A549 (cell line): ENCODE measurements around the gene CORO2A. TPM values are rescaled to one million over a fixed set of nuclear protein-coding genes. Genes with fewer than 3 reads are reported as not detected.

Source experiments
- ATAC-seq, 2 experiments: fragments of 200-7000 bp in 1 of 2; fragments of >200 bp in 1 of 2; cut with Nextera tagmentation in 1 of 2; cut with Tn5 transposase in 1 of 2; 3 replicates each; pipeline versions ENCODE4 v1.8.0 to v1.9.1; 2018 to 2020; ENCODE audit warnings: mild to moderate bottlenecking in 1 of 2, moderate library complexity in 1 of 2
- CTCF ChIA-PET: fragments of 300-600 bp; sonication (Branson Sonifier 250); formaldehyde crosslinking; extraction: SDS; loops from one replicate; lab custom pipeline; 2021; ENCODE audit warnings: antibody characterized with exemption, inconsistent platforms; lab: Yijun Ruan, JAX
- POLR2A ChIA-PET: fragments of 350-600 bp; formaldehyde crosslinking; extraction: SDS; loops from one replicate; lab custom pipeline; 2021; ENCODE audit warnings: antibody characterized with exemption, inconsistent platforms; lab: Yijun Ruan, JAX
- DNase-seq, 2 experiments: peaks; one replicate each; pipeline versions ENCODE4 v3.0.0 to v3.0.0-alpha.2; 2011 to 2016; ENCODE audit warnings: low read depth in 1 of 2, low spot score in 1 of 2
- FAIRE-seq: peaks from 2 replicates; lab custom pipeline; 2011; peaks lifted over from hg19 to GRCh38; lab: Jason Lieb, UNC
- H3K27ac ChIP-seq, 2 experiments: fragments of >200 bp; sonication (Bioruptor Twin); formaldehyde crosslinking; 3 replicates each; pipeline ENCODE4 v1.5.1; 2016 to 2017
- H3K4me1 ChIP-seq: fragments of >200 bp; sonication (Bioruptor Twin); formaldehyde crosslinking; 3 replicates; pipeline ENCODE4 v1.6.1; 2016
- H3K4me2 ChIP-seq: fragments of >200 bp; sonication (Bioruptor Twin); formaldehyde crosslinking; 3 replicates; pipeline ENCODE4 v1.6.1; 2016
- H3K4me3 ChIP-seq: fragments of >200 bp; sonication (Bioruptor Twin); formaldehyde crosslinking; 3 replicates; pipeline ENCODE4 v1.5.1; 2016
- H3K9me3 ChIP-seq: fragments of >200 bp; sonication (Bioruptor Twin); formaldehyde crosslinking; 3 replicates; pipeline ENCODE4 v1.6.1; 2016
- CEBPB ChIP-seq, 2 experiments: fragments of >200 bp in 1 of 2; sonication (Bioruptor Twin) in 1 of 2; formaldehyde crosslinking in 1 of 2; IDR thresholded peaks; 2 replicates each; pipeline ENCODE4 v1.6.1; 2012 to 2016
- CHD2 ChIP-seq: fragments of 150-350 bp; IDR thresholded peaks from 2 replicates; pipeline ENCODE4 v1.6.1; 2014; ENCODE audit warnings: low read length; ENCODE audit not compliant: partially characterized antibody
- CHD4 ChIP-seq: fragments of 200-600 bp; sonication (generic); IDR thresholded peaks from 2 replicates; pipeline ENCODE4 v1.6.1; 2016; ENCODE audit warnings: antibody characterized with exemption, mild to moderate bottlenecking, borderline replicate concordance
- EHMT2 ChIP-seq: fragments of 200-600 bp; sonication (generic); IDR thresholded peaks from 2 replicates; pipeline ENCODE4 v1.6.1; 2016; ENCODE audit warnings: antibody characterized with exemption, low read depth, mild to moderate bottlenecking, moderate library complexity
- EP300 ChIP-seq, 2 experiments: fragments of >200 bp; sonication (Bioruptor Twin); formaldehyde crosslinking; IDR thresholded peaks; 2 replicates in 1 of 2; 3 replicates in 1 of 2; pipeline ENCODE4 v1.6.1; 2016 to 2017
- ESRRA ChIP-seq: fragments of 150-350 bp; IDR thresholded peaks from 2 replicates; pipeline ENCODE4 v1.6.1; 2014; ENCODE audit warnings: mild to moderate bottlenecking, low read length, borderline replicate concordance
- FOXS1 ChIP-seq: fragments of 250-450 bp; sonication (Bioruptor Pico); IDR thresholded peaks from 2 replicates; pipeline ENCODE4 v1.5.0; 2020; ENCODE audit warnings: mild to moderate bottlenecking, moderate library complexity
- HOXA7 ChIP-seq: fragments of 250-450 bp; sonication (Bioruptor Pico); IDR thresholded peaks from 2 replicates; pipeline ENCODE4 v1.5.0; 2020; ENCODE audit warnings: mild to moderate bottlenecking, moderate library complexity
- HOXB13 ChIP-seq: fragments of 250-450 bp; sonication (Bioruptor Pico); IDR thresholded peaks from 2 replicates; pipeline ENCODE4 v1.5.0; 2020; ENCODE audit warnings: low read depth, mild to moderate bottlenecking, moderate library complexity
- HOXB5 ChIP-seq: fragments of 250-450 bp; sonication (Bioruptor Pico); IDR thresholded peaks from 2 replicates; pipeline ENCODE4 v1.5.0; 2020; ENCODE audit warnings: mild to moderate bottlenecking, moderate library complexity
- JUN ChIP-seq, 2 experiments: fragments of >200 bp; sonication (Bioruptor Twin); formaldehyde crosslinking; IDR thresholded peaks; 2 replicates in 1 of 2; 3 replicates in 1 of 2; pipeline ENCODE4 v1.6.1; 2016 to 2017
- JUNB ChIP-seq: fragments of >200 bp; sonication (Bioruptor Twin); formaldehyde crosslinking; IDR thresholded peaks from 2 replicates; pipeline ENCODE4 v1.6.1; 2016
- KDM1A ChIP-seq: fragments of 200-600 bp; sonication (generic); IDR thresholded peaks from 2 replicates; pipeline ENCODE4 v1.6.1; 2016; ENCODE audit warnings: low read depth, mild to moderate bottlenecking
- KDM5A ChIP-seq: fragments of 200-600 bp; sonication (generic); IDR thresholded peaks from 2 replicates; pipeline ENCODE4 v1.6.1; 2016; ENCODE audit warnings: antibody characterized with exemption, mild to moderate bottlenecking
- MAZ ChIP-seq: fragments of 150-350 bp; IDR thresholded peaks from 2 replicates; pipeline ENCODE4 v1.6.1; 2014; ENCODE audit warnings: antibody characterized with exemption, low read depth, low read length, borderline replicate concordance
- NPAS2 ChIP-seq: fragments of 250-450 bp; sonication (Bioruptor Pico); IDR thresholded peaks from 2 replicates; pipeline ENCODE4 v1.8.0; 2022; ENCODE audit warnings: mild to moderate bottlenecking, moderate library complexity, borderline replicate concordance
- POLR2AphosphoS2 ChIP-seq: conservative IDR thresholded peaks from 2 replicates; pipeline ENCODE4 v1.6.1; 2012; ENCODE audit warnings: low read length, improper control_type of control experiment, inconsistent platforms
- RARB ChIP-seq: fragments of 250-450 bp; sonication (Bioruptor Pico); IDR thresholded peaks from 2 replicates; pipeline ENCODE4 v1.8.0; 2021; ENCODE audit warnings: mild to moderate bottlenecking, moderate library complexity
- TP53 ChIP-seq: fragments of 250-450 bp; sonication (Bioruptor Pico); IDR thresholded peaks from 2 replicates; pipeline ENCODE4 v1.5.0; 2021; ENCODE audit warnings: mild to moderate bottlenecking, moderate library complexity
- ZNF302 ChIP-seq: fragments of 250-450 bp; sonication (Bioruptor Pico); IDR thresholded peaks from 2 replicates; pipeline ENCODE4 v1.9.0; 2021; ENCODE audit warnings: inconsistent platforms, mild to moderate bottlenecking, moderate library complexity
- ZSCAN20 ChIP-seq: fragments of 250-450 bp; sonication (Bioruptor Pico); IDR thresholded peaks from 2 replicates; pipeline ENCODE4 v1.8.0; 2022; ENCODE audit warnings: mild to moderate bottlenecking, moderate library complexity
- WGBS: methylation state at CpG from one replicate; pipeline ENCODE4 v1.1.6; 2017; ENCODE audit errors: missing lambda C conversion rate; 5-methylcytosine and 5-hydroxymethylcytosine counted together
- polyA plus RNA-seq, 4 experiments: library from polyadenylated mRNA; depleted of rRNA in 3 of 4; stranded (reverse); fragments of >200 nt; fragmentation: RNase III in 1 of 4; extraction: RNeasy Plus Mini Kit Qiagen cat#74134 plus additional on column Dnase treatment in 1 of 4; gene quantifications; 2 replicates in 3 of 4; 3 replicates in 1 of 4; pipeline ENCODE4 v1.2.3, GENCODE V29; 2011 to 2017
- TF ChIP-seq, protein P1 (sequence below): fragments of 250-450 bp; sonication (Bioruptor Pico); IDR thresholded peaks from 2 replicates; pipeline ENCODE4 v1.5.0; 2020; ENCODE audit warnings: low read depth, mild to moderate bottlenecking, moderate library complexity

The CORO2A gene
- polyA plus RNA-seq, 2 of the 4 experiments (the other 2 are of a cell fraction): 0.49 to 2.0 TPM

DNA sequence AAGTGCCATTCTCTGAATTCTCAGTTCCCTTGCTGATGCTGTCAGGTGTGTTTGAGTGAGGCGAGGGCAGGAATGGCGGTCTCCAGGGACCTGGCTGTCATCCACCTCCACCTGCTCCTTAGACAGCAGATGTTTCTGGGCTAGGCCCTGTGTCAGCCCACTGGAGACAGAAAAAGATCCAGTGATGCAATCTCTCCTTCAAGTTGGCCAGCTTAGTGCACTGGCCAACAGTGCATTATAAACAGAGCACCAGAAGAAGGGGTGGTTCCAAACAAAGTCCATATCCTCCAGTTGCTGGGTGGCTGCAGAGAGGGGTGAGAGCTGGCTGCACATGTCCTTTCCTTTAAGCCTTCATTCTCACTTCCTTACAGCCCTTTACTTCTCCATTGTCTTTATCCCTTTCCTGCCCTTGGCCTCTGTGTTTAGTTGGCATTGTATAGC lies 109.4 kb downstream of the CORO2A start (continued):
- TF ChIP-seq, protein P1, sequence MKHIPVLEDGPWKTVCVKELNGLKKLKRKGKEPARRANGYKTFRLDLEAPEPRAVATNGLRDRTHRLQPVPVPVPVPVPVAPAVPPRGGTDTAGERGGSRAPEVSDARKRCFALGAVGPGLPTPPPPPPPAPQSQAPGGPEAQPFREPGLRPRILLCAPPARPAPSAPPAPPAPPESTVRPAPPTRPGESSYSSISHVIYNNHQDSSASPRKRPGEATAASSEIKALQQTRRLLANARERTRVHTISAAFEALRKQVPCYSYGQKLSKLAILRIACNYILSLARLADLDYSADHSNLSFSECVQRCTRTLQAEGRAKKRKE (CRISPR knock-in tag): no peak
- TF ChIP-seq MAZ (no peak), TP53 (CRISPR knock-in tag) (no peak)

DNA sequence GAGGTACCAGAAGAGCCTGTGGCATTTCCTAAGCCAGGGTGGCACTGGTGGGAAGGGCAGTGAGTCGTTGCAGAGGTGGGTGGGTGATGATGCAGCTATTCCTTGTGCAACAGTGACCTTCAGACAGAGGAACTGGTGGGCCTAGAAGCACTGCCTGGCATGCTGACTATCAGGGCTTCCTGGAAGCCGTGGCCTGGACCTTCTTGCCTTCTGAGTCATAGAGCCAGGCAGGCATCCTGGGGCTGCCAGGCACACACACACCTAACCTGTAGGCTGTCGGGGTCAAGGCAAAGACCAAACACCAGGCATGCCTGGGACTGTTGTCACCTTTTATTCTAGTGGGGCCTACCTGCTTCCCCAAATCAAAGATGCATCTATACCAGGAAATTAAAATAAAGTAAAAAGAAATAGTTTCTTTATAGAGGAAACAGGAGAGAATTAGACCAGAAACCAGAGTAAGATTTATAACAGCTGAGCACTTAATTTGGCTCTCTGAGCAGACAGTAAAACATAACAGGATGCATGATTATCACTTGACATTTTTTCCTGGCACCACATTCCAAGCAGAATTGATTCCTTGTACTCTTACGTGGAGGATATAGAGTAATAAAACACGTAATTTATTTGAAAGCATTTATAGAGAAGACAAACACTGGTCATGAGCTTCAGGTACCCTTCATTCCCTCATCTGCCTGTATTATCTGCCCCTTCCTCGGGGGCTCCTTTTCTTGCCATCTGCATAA lies 110.8 kb downstream of the CORO2A start:
- peak overlapping the region; percentile 67 to 83 for H3K27ac ChIP-seq
- H3K4me3 ChIP-seq: no peak overlapping the region
- peak; percentile 40 to 57 for DNase-seq
- no peaks in the 10 kb centered on the region for H3K9me3 ChIP-seq
- TF ChIP-seq HOXB13 (CRISPR knock-in tag) (no peak), CEBPB (IDR thresholded peaks at IDR 0.05) (0 out of 4 replicates have a peak, but pooled peaks of 1 of the 2 experiments have one; percentile 11)
- TF ChIP-seq, protein P1 (CRISPR knock-in tag): no peak
- TF ChIP-seq, all 56 proteins: peak for 1
- WGBS: 46% methylated on average over 6 of the region's 6 CpGs
- no peak for FAIRE-seq
- ChIA-PET POLR2A (interaction anchor here (1.9 kb wide), 1 partner anchor 25 kb away, joined by 8 read pairs; the partner anchor contains the start of gene NANS), CTCF (interaction anchor here (2.6 to 2.8 kb wide), 2 partner anchors 8 to 182 kb away, joined by 13 to 15 read pairs; no protein-coding TSS in a partner anchor)
- peaks cover 18% of the 10 kb centered on the region for H3K4me1 ChIP-seq
- H3K4me2 ChIP-seq: peak overlapping the region; percentile 15; the same call in 2 of the 3 replicates
- peak; percentile 77 to 87 for ATAC-seq

DNA sequence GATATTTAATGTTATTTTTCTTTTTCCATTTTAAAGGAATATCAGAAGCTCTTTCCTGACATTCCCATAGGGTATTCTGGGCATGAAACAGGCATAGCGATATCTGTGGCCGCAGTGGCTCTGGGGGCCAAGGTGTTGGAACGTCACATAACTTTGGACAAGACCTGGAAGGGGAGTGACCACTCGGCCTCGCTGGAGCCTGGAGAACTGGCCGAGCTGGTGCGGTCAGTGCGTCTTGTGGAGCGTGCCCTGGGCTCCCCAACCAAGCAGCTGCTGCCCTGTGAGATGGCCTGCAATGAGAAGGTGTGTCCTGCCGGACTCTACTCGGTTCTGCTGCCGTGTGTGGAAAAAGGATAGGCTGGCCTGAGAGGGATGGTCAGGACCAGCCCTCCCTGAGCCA lies 111.7 kb downstream of the CORO2A start:
- DNase-seq (no peak), FAIRE-seq (no peak), ATAC-seq (no peak; a peak in 1 of 6 replicates)
- ChIA-PET POLR2A (interaction anchor here (1.9 kb wide), 1 partner anchor 24 kb away, joined by 8 read pairs; the partner anchor contains the start of gene NANS), CTCF (interaction anchor here (0.6 to 2.6 kb wide), 3 partner anchors 46 to 183 kb away, joined by 3 to 13 read pairs (median 3); no protein-coding TSS in a partner anchor)
- no peak overlapping the region for H3K4me3 ChIP-seq
- peak overlapping the region; percentile 67 to 83 for H3K27ac ChIP-seq
- TF ChIP-seq HOXA7 (CRISPR knock-in tag) (no peak), KDM1A (no peak), HOXB5 (CRISPR knock-in tag) (no peak), MAZ (no peak), CHD2 (no peak), FOXS1 (CRISPR knock-in tag) (no peak), JUN (IDR thresholded peaks at IDR 0.05) (no peak), CHD4 (no peak), KDM5A (no peak), EHMT2 (no peak), EP300 (IDR thresholded peaks at IDR 0.05) (no peak), POLR2AphosphoS2 (no peak), RARB (no peak), NPAS2 (no peak), JUNB (no peak), ESRRA (no peak), CEBPB (IDR thresholded peaks at IDR 0.05) (no peak), ZSCAN20 (CRISPR knock-in tag) (no peak), ZNF302 (CRISPR knock-in tag) (no peak)
- H3K4me1 ChIP-seq: peaks cover 19% of the 10 kb centered on the region
- WGBS: 90% methylated on average over 12 of the region's 12 CpGs
- no peaks in the 10 kb centered on the region for H3K9me3 ChIP-seq
- H3K4me2 ChIP-seq: peak overlapping the region; percentile 15; the same call in 2 of the 3 replicates
